ENCODE data around the gene RPS2.

Gene RPS2

DNA sequence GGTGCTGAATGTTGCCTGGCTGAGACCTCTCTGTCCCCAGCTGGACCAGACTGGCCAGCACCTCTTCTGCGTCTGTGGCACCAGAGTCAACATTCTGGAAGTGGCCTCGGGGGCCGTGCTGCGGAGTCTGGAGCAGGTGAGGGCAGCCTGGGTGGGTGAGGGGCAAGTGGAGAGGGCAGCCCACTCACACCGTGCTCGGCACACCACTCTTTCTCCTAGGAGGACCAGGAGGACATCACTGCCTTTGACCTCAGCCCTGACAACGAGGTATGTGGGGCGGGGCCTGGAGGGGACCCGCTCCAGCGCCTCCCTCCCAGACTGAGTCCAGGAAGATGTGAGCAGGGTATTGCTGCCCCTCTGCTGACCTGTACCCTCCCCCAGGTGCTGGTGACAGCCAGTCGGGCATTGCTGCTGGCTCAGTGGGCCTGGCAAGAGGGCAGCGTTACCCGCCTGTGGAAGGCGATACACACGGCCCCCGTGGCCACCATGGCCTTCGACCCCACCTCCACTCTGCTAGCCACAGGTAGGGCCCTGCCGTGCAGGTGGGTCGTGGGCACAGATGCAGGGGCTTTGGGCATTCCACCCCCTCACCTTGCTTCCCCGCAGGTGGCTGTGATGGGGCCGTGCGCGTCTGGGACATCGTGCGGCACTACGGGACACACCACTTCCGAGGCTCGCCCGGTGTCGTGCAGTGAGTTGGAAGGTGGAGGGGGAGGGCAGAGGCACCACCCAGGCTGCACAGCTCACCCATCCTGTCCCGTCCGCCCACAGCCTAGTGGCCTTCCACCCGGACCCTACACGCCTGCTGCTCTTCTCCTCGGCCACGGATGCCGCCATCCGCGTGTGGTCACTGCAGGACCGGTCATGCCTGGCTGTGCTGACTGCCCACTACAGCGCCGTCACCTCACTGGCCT is 9.8 kb upstream of the RPS2 start:
- DNase-seq (ENCODE audit: low read depth) = no peak
- no peak overlapping the region for H3K4me3 ChIP-seq (ENCODE audit: low read length)
- TF ChIP-seq, protein P1, sequence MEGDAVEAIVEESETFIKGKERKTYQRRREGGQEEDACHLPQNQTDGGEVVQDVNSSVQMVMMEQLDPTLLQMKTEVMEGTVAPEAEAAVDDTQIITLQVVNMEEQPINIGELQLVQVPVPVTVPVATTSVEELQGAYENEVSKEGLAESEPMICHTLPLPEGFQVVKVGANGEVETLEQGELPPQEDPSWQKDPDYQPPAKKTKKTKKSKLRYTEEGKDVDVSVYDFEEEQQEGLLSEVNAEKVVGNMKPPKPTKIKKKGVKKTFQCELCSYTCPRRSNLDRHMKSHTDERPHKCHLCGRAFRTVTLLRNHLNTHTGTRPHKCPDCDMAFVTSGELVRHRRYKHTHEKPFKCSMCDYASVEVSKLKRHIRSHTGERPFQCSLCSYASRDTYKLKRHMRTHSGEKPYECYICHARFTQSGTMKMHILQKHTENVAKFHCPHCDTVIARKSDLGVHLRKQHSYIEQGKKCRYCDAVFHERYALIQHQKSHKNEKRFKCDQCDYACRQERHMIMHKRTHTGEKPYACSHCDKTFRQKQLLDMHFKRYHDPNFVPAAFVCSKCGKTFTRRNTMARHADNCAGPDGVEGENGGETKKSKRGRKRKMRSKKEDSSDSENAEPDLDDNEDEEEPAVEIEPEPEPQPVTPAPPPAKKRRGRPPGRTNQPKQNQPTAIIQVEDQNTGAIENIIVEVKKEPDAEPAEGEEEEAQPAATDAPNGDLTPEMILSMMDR (conservative IDR thresholded peaks at IDR 0.05; ENCODE audit: low read depth, low read length) = no peak

DNA sequence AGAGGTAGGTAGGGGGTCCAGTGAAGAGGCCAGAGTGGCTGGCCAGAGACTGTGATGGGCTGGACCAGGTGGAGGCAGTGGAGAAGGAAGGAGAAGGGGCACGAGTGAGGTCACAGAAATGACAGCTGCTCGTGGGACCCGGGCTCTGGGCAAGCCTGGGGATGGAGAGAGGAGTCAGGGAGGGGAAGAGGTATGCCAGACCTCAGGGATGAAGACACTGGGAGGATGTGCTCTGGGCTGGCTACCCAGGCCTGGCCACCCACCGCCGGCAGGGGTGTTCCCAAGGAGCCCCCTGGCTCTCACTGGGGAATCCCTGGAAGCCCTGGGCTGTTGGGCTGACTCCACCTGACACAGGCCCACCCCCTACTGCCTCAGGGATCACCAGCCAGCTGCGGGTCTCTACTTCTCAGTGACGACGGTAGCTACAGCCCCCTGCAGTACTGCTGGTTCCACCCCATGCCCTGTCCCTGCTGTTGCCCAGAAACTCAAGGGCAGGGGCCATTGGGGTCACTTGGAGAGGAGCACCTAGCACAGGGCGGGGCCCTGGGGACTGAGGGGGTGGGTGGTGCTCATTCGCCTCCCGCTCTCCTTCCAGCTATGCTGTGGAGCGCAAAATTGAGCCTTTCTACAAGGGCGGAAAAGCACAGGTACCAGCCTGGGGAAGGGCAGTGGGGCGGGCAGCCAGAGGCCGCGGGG is 9.0 kb upstream of the RPS2 start:
- TF ChIP-seq, protein P1 (conservative IDR thresholded peaks at IDR 0.05; ENCODE audit: low read depth, low read length) = no peak
- DNase-seq (ENCODE audit: low read depth) = no peak

DNA sequence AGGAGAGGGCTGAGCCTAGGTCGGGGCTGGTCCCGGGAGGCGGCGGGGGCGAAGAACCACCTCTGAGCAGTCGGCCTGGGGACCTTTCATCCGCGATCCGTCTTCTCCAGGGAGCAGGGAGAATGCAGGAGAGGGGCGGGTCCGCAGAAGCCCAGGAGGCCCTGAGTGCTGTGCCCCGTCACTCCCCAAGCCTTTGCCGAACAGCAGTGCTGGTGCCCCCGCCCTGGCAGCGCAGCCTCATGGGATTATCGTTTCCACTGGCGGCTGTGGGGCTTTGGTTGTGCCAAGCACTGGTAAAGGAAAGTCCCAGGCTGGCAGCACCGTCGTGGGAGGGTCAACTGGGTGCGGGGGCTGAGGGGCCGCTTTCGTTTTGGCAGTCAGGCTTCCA is 7.9 kb upstream of the RPS2 start:
- TF ChIP-seq, protein P1 (conservative IDR thresholded peaks at IDR 0.05; ENCODE audit: low read depth, low read length) = no peak
- peak overlapping the region; percentile 79 for H3K4me3 ChIP-seq (ENCODE audit: low read length)
- no peak for DNase-seq (ENCODE audit: low read depth)

More for the DNA sequence above, 9.0 kb upstream of the RPS2 start:
- no peak overlapping the region for H3K4me3 ChIP-seq (ENCODE audit: low read length)

DNA sequence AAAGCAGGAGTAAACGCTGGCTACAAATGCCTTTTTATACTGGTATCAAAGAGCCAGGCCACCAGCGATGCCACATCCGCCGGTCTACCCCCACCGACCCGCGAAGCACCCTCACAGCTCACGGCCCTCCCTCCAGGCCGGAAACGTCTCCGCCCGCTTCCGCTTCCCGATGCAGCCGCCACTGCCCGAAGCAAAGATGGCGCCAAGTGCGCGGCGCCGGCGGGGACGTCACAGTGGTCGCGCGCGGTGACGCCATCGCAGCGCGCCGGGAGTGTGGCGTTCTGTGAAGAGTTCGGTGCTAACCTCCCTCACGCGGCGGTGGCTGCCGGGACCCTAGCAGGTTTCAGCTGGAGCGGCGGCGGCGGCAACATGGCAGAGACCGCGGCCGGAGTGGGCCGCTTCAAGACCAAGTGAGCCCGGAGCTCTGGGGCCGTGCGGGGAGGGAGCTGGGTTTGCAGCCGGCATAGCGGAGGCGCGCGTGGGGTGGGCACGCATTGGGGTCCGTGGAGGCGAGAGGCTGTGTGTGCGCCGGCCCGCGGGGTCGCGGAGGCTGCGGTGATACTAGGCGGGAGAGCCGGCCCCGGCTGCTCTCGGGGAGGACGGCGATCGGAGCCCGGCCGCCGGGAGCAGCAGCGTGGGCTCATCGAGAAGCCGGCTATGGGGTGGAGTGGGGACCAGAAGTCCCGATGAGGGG is 7.3 kb upstream of the RPS2 start, which contains the start of gene TBL3:
TBL3 (plus strand) TSS at position 258 of the 694 bp plus-strand sequence; CDS start at position 370, 112 bp downstream.
- DNase-seq (ENCODE audit: low read depth) = peak; percentile 76
- TF ChIP-seq, protein P1 (conservative IDR thresholded peaks at IDR 0.05; ENCODE audit: low read depth, low read length) = no peak
- H3K4me3 ChIP-seq (ENCODE audit: low read length) = peak within 1 kb of the TSS; percentile 79

DNA sequence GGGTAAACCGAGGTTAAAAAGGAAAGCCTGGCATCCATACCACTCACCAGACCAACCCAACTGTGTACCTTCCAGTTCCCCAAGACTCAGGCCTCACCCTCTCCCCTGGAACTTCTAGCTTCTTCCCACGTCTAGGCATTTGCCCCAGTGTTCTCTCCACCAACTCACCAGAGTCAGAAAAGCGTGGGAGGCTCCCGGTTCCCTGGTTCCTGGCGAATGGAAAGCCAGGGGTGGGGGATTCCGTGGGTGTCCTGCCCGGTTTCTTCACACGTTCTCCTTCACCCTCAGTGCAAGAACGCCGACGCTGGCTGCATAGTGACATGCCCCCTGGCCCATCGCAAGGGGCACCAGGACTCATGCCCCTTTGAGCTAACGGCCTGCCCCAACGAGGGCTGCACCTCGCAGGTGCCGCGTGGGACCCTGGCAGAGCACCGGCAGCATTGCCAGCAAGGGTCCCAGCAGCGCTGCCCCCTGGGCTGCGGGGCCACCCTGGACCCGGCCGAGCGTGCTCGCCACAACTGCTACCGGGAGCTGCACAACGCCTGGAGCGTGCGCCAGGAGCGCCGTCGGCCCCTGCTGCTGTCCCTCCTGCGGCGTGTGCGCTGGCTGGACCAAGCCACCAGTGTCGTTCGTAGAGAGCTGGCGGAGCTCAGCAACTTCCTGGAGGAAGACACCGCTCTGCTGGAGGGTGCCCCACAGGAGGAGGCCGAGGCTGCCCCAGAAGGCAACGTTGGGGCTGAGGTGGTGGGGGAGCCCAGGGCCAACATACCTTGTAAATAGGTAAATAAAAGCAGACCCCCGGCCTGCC is 3.7 kb upstream of the RPS2 start:
- no peak for DNase-seq (ENCODE audit: low read depth)
- H3K4me3 ChIP-seq (ENCODE audit: low read length) = no peak overlapping the region
- TF ChIP-seq, protein P1 (conservative IDR thresholded peaks at IDR 0.05; ENCODE audit: low read depth, low read length) = no peak

DNA sequence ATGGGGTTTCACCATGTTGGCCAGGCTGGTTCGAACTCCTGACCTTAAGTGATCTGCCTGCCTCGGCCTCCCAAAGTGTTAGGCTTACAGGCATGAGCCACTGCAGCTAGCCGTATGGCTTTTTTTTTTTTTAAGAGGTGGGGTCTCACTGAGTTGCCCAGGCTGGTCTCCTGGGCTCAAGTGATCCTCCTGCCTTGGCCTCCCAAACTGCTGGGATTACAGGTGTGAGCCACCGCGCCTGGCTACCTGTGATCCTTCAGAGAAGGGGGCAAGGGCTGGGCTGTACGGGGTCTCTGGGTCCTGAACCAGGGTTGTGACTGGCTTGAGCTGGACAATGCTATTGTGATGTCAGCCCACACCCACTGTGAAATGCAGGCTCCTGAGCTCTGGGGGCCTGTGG is 1.8 kb upstream of the RPS2 start, which contains the start of gene RNF151:
RNF151 (plus strand) TSS at position 397 of the 400 bp plus-strand sequence. CDS start 26 bp downstream, outside the sequence.
- peak within 1 kb of the TSS; percentile 70 for H3K4me3 ChIP-seq (ENCODE audit: low read length)

More for the DNA sequence above, 1.8 kb upstream of the RPS2 start, which contains the start of gene RNF151:
- TF ChIP-seq, protein P1 (conservative IDR thresholded peaks at IDR 0.05; ENCODE audit: low read depth, low read length) = no peak
- no peak for DNase-seq (ENCODE audit: low read depth)

Data from retinal pigment epithelial cell (primary cell).